Rectal smooth muscle tissue (tissue), 1 donor: ENCODE data around the gene OR5B21.

Source experiments
- H3K27ac ChIP-seq: one replicate; pipeline ENCODE4 v1.7.0; 2013; ENCODE audit warnings: low read depth, low read length, inconsistent platforms
- H3K27me3 ChIP-seq: one replicate; pipeline ENCODE4 v1.7.0; 2013; ENCODE audit warnings: low read length; ENCODE audit not compliant: control insufficient read depth, insufficient read depth
- H3K36me3 ChIP-seq: one replicate; pipeline ENCODE4 v1.7.0; 2013; ENCODE audit warnings: low read length; ENCODE audit not compliant: control insufficient read depth, insufficient read depth
- H3K4me1 ChIP-seq: one replicate; pipeline ENCODE4 v1.7.0; 2013; ENCODE audit warnings: low read length; ENCODE audit not compliant: control insufficient read depth, insufficient read depth
- H3K4me3 ChIP-seq: one replicate; pipeline ENCODE4 v1.7.0; 2013; ENCODE audit warnings: low read length
- H3K9ac ChIP-seq: one replicate; pipeline ENCODE4 v1.7.0; 2013; ENCODE audit warnings: low read length

OR5B21 gene

GRCh38 chr11:58487170-58487569 is 20.7 kb downstream of the OR5B21 start:
- Histone ChIP-seq H3K4me3 (no peak overlapping the region), H3K27ac (no peak overlapping the region)

GRCh38 chr11:58485961-58486360 is 21.9 kb downstream of the OR5B21 start:
- Histone ChIP-seq H3K27me3 (no peaks in the 10 kb centered on the region), H3K36me3 (no peaks in the 10 kb centered on the region), H3K4me1 (no peaks in the 10 kb centered on the region), H3K4me3 (no peak overlapping the region), H3K9ac (no peak overlapping the region), H3K27ac (no peak overlapping the region)

More at GRCh38 chr11:58487170-58487569, 20.7 kb downstream of the OR5B21 start:
- Histone ChIP-seq H3K9ac (no peak overlapping the region), H3K36me3 (no peaks in the 10 kb centered on the region), H3K4me1 (no peaks in the 10 kb centered on the region), H3K27me3 (no peaks in the 10 kb centered on the region)

GRCh38 chr11:58471892-58472291 is 36.0 kb downstream of the OR5B21 start:
- H3K4me1 ChIP-seq = no peaks in the 10 kb centered on the region
- H3K9ac ChIP-seq = no peak overlapping the region
- no peaks in the 10 kb centered on the region for H3K36me3 ChIP-seq
- no peak overlapping the region for H3K4me3 ChIP-seq
- no peaks in the 10 kb centered on the region for H3K27me3 ChIP-seq
- no peak overlapping the region for H3K27ac ChIP-seq

GRCh38 chr11:58466293-58466692 is 41.6 kb downstream of the OR5B21 start:
- H3K4me3 ChIP-seq = no peak overlapping the region
- H3K4me1 ChIP-seq = no peaks in the 10 kb centered on the region
- H3K27me3 ChIP-seq = no peaks in the 10 kb centered on the region
- H3K9ac ChIP-seq = no peak overlapping the region
- no peaks in the 10 kb centered on the region for H3K36me3 ChIP-seq
- H3K27ac ChIP-seq = no peak overlapping the region

- H3K9ac ChIP-seq = no peak overlapping the region
- no peak overlapping the region for H3K27ac ChIP-seq
- H3K4me1 ChIP-seq = no peaks in the 10 kb centered on the region
- no peak overlapping the region for H3K4me3 ChIP-seq
- H3K36me3 ChIP-seq = no peaks in the 10 kb centered on the region
- no peaks in the 10 kb centered on the region for H3K27me3 ChIP-seq
Observed at GRCh38 chr11:58465690-58466089, 42.2 kb downstream of the OR5B21 start.
